NCI-H2171 (cell line): ENCODE data around the gene KAZN.

Experiments
- DNase-seq: peaks from one replicate; lab custom pipeline; 2025; lab: John Stamatoyannopoulos, UW

Gene KAZN

GRCh38 chr1:14826172-14826636 is 227.7 kb downstream of the KAZN start:
- no peak for DNase-seq

DNA sequence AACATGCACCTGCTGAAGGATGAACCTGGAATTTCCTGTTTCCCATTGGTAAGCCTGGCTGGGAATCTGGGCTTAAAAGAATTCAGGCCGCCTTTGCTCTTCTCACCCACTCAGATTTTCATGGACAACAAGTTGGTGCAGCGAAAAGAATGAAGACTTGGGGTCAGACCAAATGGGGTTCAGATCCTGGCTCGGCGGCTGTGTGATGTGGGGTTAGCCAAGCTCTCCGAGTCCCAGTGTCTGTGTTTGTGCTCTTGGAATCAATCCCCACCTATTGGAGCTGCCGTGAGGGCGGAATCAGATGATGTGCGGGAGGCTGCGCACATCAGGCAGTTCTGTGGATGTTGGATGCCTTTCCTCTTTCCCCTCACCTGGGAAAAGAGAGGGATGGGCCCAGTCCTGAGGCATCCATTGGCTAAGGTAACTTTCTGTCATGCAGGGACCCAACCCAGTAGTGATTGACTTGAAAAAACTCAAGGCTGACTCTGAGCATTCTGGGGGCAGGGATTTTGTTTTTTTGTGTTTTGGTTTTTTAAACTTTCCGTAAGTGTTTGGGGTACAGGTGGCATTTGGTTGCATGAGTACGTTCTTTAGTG is 228.3 kb downstream of the KAZN start:
- no peak for DNase-seq

- DNase-seq = no peak
Measured at GRCh38 chr1:14827870-14828269, 229.4 kb downstream of the KAZN start.

GRCh38 chr1:14828665-14829064 is 230.2 kb downstream of the KAZN start:
- DNase-seq = no peak

GRCh38 chr1:14835725-14836124 is 237.2 kb downstream of the KAZN start:
- no peak for DNase-seq

DNA sequence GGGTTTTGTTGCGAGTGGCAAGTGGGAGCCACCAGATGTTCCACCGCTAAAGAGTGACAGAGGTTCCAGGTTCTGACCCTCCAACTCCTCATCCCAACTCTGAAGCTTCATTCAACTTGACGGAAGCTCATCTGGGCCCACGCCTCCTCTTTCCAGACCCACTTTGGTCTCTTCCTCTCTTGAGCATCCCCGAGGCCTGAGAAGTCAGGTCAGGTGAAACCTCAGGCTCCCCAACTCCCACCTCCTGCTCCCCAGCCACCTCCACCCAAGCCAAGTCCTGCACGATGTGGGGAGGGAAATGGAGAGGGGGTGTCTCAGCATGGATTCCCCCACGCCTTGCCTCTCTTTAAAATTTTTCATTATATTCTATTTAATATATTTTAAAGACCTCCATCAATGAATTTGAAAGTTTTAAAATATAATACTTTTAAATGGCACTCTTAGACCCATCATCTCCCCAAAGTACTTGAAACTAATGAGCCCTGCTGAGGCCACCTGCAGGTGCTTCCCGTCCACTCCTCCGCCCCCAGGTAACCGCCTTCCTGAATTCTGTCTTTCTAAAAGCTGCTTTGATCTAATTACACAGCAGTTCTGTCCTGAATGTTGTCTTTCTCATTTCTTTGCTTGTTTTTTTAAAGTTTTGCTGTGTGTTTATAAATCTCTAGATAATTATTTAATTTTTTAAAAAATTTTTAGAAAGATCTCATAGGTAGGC is 238.1 kb downstream of the KAZN start:
- no peak for DNase-seq

DNA sequence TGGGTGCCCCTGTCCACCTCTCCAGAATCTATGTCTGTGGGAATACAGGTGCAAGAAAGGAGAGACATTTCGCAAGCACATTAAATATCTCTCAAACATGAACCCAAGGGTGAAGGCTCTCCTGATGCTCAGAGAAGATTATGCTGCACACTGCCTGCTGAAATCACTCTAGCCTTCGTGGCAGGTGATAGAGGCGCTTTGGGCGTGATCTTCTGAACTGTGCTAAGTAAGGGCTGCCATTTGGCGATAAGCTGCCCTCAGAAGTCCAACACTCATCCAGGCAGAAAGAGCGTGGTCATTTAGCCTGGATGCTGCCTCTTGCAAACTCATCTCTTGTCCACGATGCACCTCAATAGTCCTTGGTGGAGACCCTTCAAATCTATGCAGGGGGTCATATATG is 241.9 kb downstream of the KAZN start:
- no peak for DNase-seq

DNA sequence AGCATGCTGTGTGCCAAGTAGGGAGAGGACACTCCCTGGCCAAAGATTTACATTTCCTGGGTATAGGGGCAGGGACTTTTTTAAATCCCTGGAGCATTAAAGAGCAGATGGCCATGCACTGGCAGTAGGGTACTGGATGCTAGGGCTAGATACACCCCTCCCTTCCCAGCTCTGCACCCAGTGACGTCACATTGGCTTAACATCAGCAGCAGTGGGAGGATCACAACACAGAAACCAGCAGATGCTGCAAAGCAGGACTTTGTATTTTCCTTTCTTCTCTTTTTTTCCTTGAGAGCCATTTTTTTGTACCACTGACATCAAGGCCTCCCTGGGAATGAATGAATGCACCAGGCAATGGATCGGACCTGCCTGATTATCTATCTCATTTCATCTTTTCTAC is 243.0 kb downstream of the KAZN start:
- DNase-seq = no peak

- no peak for DNase-seq
Measured at GRCh38 chr1:14841951-14842350, 243.5 kb downstream of the KAZN start.

GRCh38 chr1:14842361-14842760 is 243.9 kb downstream of the KAZN start:
- DNase-seq = no peak

DNA sequence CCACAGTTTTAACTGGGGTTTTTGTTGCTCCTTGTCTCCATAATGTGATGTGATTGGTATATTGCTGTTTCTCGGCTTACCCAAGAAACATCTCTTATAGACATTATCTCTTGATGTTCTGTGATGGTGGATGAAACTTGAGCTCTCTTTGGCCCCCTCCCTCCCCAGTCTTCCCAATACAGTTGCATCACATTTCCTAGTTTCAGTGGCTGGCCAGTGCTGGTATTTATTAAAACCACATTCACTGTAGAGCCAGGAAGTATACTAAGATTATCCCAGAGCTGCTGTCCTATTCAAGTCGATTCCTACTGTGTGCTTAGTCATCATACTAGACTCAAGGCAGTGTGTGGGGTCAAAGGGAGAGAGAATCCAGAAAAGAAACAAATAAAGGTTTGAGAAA is 244.4 kb downstream of the KAZN start:
- DNase-seq = no peak

- DNase-seq = no peak
Measured at GRCh38 chr1:14843525-14843924, 245.0 kb downstream of the KAZN start.

DNA sequence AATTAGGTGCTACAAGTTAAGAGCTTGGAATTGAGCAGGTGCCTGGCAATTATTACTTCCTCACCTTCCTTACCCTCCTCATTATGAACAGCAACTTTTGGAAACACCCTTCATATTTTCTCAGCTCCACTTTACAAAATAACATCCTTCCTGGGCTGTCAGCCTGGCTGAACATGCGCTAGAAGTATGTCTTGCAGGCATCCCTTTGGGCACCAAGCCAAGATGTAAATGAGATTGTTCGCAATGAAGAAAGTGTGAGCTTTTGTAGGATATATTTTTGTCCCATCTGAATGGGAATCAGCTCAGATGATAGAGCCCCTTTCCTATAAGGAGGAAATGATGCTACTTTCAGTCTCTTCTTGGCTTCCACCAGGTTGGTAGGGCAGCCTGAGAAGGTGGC is 245.9 kb downstream of the KAZN start:
- no peak for DNase-seq

DNA sequence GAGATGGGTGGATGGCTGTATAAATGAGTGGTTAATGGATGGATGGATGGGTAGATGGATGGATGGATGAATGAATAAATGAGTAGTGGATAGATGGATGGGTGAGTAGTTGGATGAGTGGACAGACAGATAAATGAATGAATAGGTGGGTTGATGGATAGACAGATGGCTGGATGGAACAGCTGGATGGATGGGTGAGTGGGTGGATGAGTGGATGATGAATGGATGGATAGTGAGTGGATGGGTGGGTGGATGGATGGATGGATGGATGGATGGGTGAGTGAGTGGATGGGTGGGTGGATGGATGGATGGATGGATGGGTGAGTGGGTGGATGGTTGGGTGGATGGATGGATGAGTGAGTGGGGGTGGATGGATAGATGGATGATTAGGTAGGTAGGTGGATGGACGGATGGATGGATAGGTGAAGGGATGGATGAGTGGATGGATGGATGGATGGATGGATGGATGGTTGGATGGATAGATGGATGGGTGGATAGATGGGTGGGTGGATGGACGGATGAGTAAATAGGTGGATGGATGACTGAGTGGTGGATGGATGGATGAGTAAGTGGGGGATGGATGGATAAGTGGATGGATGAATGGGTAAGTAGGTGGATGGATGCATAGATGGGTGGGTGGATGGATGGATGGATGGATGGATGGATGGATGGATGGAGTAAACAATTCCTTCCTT is 246.6 kb downstream of the KAZN start:
- DNase-seq = no peak

GRCh38 chr1:14845851-14846250 is 247.4 kb downstream of the KAZN start:
- DNase-seq = no peak

DNA sequence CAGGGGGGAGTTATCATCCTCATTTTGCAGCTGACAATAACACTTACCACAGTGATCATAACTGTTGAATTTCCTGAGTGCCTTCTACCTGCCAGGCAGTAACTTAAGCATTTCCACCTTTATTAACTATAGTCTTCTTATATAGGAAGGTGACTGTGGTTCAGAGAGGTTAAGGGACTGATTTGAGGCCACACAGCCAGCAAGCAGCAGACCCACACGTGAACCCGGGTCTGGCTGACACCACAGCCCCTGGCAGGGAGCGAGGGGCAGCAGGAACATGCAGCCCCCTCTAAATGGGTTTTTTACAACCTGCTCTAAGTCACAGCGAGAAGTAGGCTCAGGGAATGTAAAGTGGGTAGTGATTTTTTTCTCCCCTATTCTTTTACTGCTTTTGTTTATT is 248.2 kb downstream of the KAZN start:
- DNase-seq = no peak

GRCh38 chr1:14848203-14848602 is 249.7 kb downstream of the KAZN start:
- DNase-seq = no peak

GRCh38 chr1:14848625-14849024 is 250.1 kb downstream of the KAZN start:
- no peak for DNase-seq

- no peak for DNase-seq
Measured at GRCh38 chr1:14849038-14849437, 250.6 kb downstream of the KAZN start.

- no peak for DNase-seq
Measured at GRCh38 chr1:14850563-14850962, 252.1 kb downstream of the KAZN start.

GRCh38 chr1:14851760-14852159 is 253.3 kb downstream of the KAZN start:
- DNase-seq = no peak

- no peak for DNase-seq
Measured at GRCh38 chr1:14852291-14852690, 253.8 kb downstream of the KAZN start.

DNA sequence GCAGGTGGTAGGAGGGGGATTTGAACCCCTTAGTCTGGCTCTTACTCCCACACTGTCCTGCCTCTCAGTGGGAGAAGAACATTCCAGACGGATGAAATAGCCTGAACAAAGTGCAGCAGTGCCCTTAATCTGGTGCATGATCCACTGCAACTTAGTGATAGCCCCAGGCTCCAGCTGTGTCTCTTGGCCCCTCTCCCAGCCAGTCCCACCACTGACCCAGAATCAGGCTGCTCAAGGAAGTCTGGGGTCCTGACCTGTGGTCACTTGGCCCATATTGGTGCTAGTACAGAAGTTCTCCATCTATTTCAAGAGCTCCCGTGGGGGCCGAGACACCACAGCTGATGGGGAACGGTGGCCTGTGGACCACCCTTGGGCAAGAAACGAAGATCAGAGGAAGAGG is 255.0 kb downstream of the KAZN start:
- no peak for DNase-seq
